Endothelial cell of umbilical vein (primary cell): Measurements from ENCODE around the gene SHOC2. TPM values are rescaled to one million over a fixed set of nuclear protein-coding genes. Genes with fewer than 3 reads are reported as not detected.
"Not testable (repeated sequence)": the region's sequence is repeated elsewhere in the genome, so short reads cannot be mapped to it uniquely, and the experiment has no call there.

Experiments used
- BruUV-seq: library from RNA; stranded (reverse); fragments of 400-500 nt; replicated peaks from 2 replicates; lab custom pipeline; 2021; lab: Mats Ljungman, UMichigan
- CTCF ChIA-PET: fragments of 300-600, 350-600 bp; sonication (Branson Sonifier 250); formaldehyde crosslinking; loops from one replicate; lab custom pipeline; 2021; ENCODE audit warnings: antibody characterized with exemption, inconsistent platforms; lab: Charles Lee
- POLR2A ChIA-PET: fragments of 300-600, 350-600 bp; sonication (Branson Sonifier 250); formaldehyde crosslinking; loops from one replicate; lab custom pipeline; 2021; ENCODE audit warnings: antibody characterized with exemption, inconsistent platforms; lab: Charles Lee
- DNase-seq: peaks from one replicate; pipeline ENCODE4 v3.0.0-alpha.2; 2011; ENCODE audit warnings: low read depth, low spot score
- FAIRE-seq: peaks from 2 replicates; lab custom pipeline; 2011; peaks lifted over from hg19 to GRCh38; lab: Jason Lieb, UNC
- H2AFZ ChIP-seq: 2 replicates; pipeline ENCODE4 v1.6.0; 2012; ENCODE audit warnings: low read depth, low read length, control low read depth, inconsistent platforms
- H3K27ac ChIP-seq: 2 replicates; pipeline ENCODE4 v1.5.1; 2011; ENCODE audit warnings: low read depth, mild to moderate bottlenecking, control low read depth, low read length, moderate library complexity; ENCODE audit not compliant: insufficient read depth
- H3K27me3 ChIP-seq, 2 experiments: 2 replicates each; pipeline versions ENCODE4 v1.6.0 to v1.6.1; 2011; ENCODE audit warnings: low read length in 2 of 2, mixed read lengths in 1 of 2; ENCODE audit not compliant: control insufficient read depth in 2 of 2, insufficient read depth in 2 of 2
- H3K36me3 ChIP-seq, 2 experiments: 2 replicates in 1 of 2; 3 replicates in 1 of 2; pipeline ENCODE4 v1.5.1; 2011; ENCODE audit warnings: low read length in 2 of 2, mild to moderate bottlenecking in 1 of 2, moderate library complexity in 1 of 2; ENCODE audit not compliant: control insufficient read depth in 2 of 2, insufficient read depth in 2 of 2; ENCODE audit errors: extremely low read depth in 1 of 2
- H3K4me1 ChIP-seq: 3 replicates; pipeline ENCODE4 v1.5.1; 2011; ENCODE audit warnings: mild to moderate bottlenecking, low read length; ENCODE audit not compliant: control insufficient read depth, insufficient read depth; ENCODE audit errors: extremely low read depth
- H3K4me2 ChIP-seq: 2 replicates; pipeline ENCODE4 v1.6.1; 2011; ENCODE audit warnings: low read length, control low read depth, mixed read lengths; ENCODE audit not compliant: insufficient read depth
- H3K4me3 ChIP-seq, 3 experiments: fragments of 200-600 bp in 1 of 3; sonication (generic), shearing (Covaris generic) in 1 of 3; replicated peaks in 1 of 3; 2 replicates each; pipeline ENCODE4 v1.5.1; 2011 to 2016; ENCODE audit warnings: control low read depth in 3 of 3, low read length in 3 of 3, mild to moderate bottlenecking in 2 of 3, inconsistent platforms in 1 of 3, low read depth in 1 of 3, moderate library complexity in 1 of 3; ENCODE audit not compliant: insufficient read depth in 1 of 3
- H3K79me2 ChIP-seq: 2 replicates; pipeline ENCODE4 v1.6.0; 2012; ENCODE audit warnings: low read length, inconsistent platforms; ENCODE audit not compliant: control insufficient read depth, insufficient read depth
- H3K9ac ChIP-seq: replicated peaks from 2 replicates; pipeline ENCODE3; 2011; ENCODE audit warnings: low read length, control low read depth; ENCODE audit not compliant: insufficient read depth; ENCODE audit errors: extremely low read depth
- H3K9me1 ChIP-seq: replicated peaks from 3 replicates; pipeline ENCODE4 v1.6.0; 2011; ENCODE audit warnings: mild to moderate bottlenecking, low read length; ENCODE audit not compliant: control insufficient read depth, insufficient read depth; ENCODE audit errors: extremely low read depth
- H3K9me3 ChIP-seq: replicated peaks from 2 replicates; pipeline ENCODE4 v1.5.1; 2012; ENCODE audit warnings: low read length, inconsistent platforms; ENCODE audit not compliant: control insufficient read depth, insufficient read depth
- H4K20me1 ChIP-seq: replicated peaks from 2 replicates; pipeline ENCODE3; 2011; ENCODE audit warnings: mild to moderate bottlenecking, low read length; ENCODE audit not compliant: control insufficient read depth, insufficient read depth; ENCODE audit errors: extremely low read depth
- CTCF ChIP-seq, 2 donors: IDR thresholded peaks; 1 replicate in 1 of 2; 2 replicates in 1 of 2; pipeline ENCODE4 v1.5.1; 2011; ENCODE audit warnings: low read length in 2 of 2, mild to moderate bottlenecking in 2 of 2, moderate library complexity in 2 of 2, control low read depth in 1 of 2, inconsistent platforms in 1 of 2, low read depth in 1 of 2; ENCODE audit not compliant: insufficient read depth in 1 of 2; ENCODE audit errors: extremely low read depth in 1 of 2
- EZH2 ChIP-seq: IDR thresholded peaks from 2 replicates; pipeline ENCODE4 v1.6.1; 2012; ENCODE audit warnings: borderline replicate concordance, low read depth, mild to moderate bottlenecking, moderate library complexity, low read length, inconsistent platforms; ENCODE audit not compliant: severe bottlenecking
- FOS ChIP-seq: IDR thresholded peaks from 2 replicates; pipeline ENCODE4 v1.6.1; 2011; ENCODE audit warnings: mild to moderate bottlenecking, low read length, moderate library complexity, borderline replicate concordance; ENCODE audit not compliant: insufficient read depth
- GATA2 ChIP-seq: IDR thresholded peaks from 2 replicates; pipeline ENCODE4 v1.7.0; 2011; ENCODE audit warnings: low read depth, mild to moderate bottlenecking, moderate library complexity, mixed read lengths, low read length; ENCODE audit not compliant: insufficient read length, insufficient read depth
- JUN ChIP-seq: IDR thresholded peaks from 2 replicates; pipeline ENCODE4 v1.6.1; 2011; ENCODE audit warnings: borderline replicate concordance, low read depth; ENCODE audit not compliant: insufficient read length, insufficient read depth
- MAX ChIP-seq: IDR thresholded peaks from 2 replicates; pipeline ENCODE4 v1.6.1; 2011; ENCODE audit not compliant: insufficient read depth, insufficient read length
- MYC ChIP-seq: IDR thresholded peaks from one replicate; pipeline ENCODE4 v1.6.1; 2011; ENCODE audit warnings: mild to moderate bottlenecking, low read depth, low read length
- POLR2A ChIP-seq: IDR thresholded peaks from 2 replicates; pipeline ENCODE4 v1.6.1; 2012; ENCODE audit warnings: low read depth, mild to moderate bottlenecking, control low read depth, low read length
- POLR2AphosphoS5 ChIP-seq: IDR thresholded peaks from 2 replicates; pipeline ENCODE4 v1.6.1; 2012; ENCODE audit warnings: low read depth, mild to moderate bottlenecking, control low read depth, low read length, moderate library complexity; ENCODE audit not compliant: insufficient read depth
- dilution Hi-C: fragments of 300-500 bp; cut with MboI; formaldehyde crosslinking; loops from one replicate; pipeline ENCODE4 v1.15.0; 2019; ENCODE audit warnings: low sequenced_read_pairs; ENCODE audit not compliant: extremely low pct_ligation_motif_present
- intact Hi-C: fragments of 100-400 bp; cut with micrococcal nuclease; formaldehyde crosslinking; loops from one replicate; pipeline ENCODE4 v1.10.0; 2022
- polyA plus RNA-seq, 4 experiments: library from polyadenylated mRNA; depleted of rRNA in 3 of 4; stranded (reverse) in 3 of 4; unstranded in 1 of 4; fragments of >200 nt; gene quantifications; 2 replicates each; pipeline versions ENCODE4 v1.2.1 to v1.2.3, GENCODE V29; 2011 to 2012; ENCODE audit warnings: missing spikeins in 1 of 4
- total RNA-seq: library from RNA; stranded (reverse); gene quantifications from 2 replicates; pipeline ENCODE4 v1.2.3, GENCODE V29; 2021

Gene SHOC2
- total and polyA plus RNA-seq, 2 donors (not counting 3 experiments of a cell fraction or from before 2014, with no cell fraction given) = 13.0 to 37.1 TPM

GRCh38 chr10:110915035-110915434, 4.4 kb upstream of the SHOC2 start:
- Histone ChIP-seq H4K20me1 (no peaks in the 10 kb centered on the region), H3K9me3 (no peaks in the 10 kb centered on the region), H3K4me1 (peaks cover 6% of the 10 kb centered on the region), H3K9me1 (no peaks in the 10 kb centered on the region), H3K4me3 (no peak overlapping the region), H3K27ac (no peak overlapping the region), H2AFZ (no peak overlapping the region), H3K4me2 (no peak overlapping the region), H3K79me2 (peaks cover 2% of the 10 kb centered on the region), H3K9ac (no peak overlapping the region), H3K36me3 (no peaks in the 10 kb centered on the region), H3K27me3 (no peaks in the 10 kb centered on the region)
- ChIA-PET POLR2A (no interaction called here), CTCF (interaction anchor here (1.5 kb wide), 1 partner anchor 21 kb away, joined by 3 read pairs; no protein-coding TSS in a partner anchor)
- dilution Hi-C loops (no loop called here), intact Hi-C loops (loop anchor here (5.0 kb wide), 2 partner anchors 413 to 518 kb away; no protein-coding TSS in a partner anchor)
- TF ChIP-seq JUN (no peak), MAX (no peak), MYC (no peak), POLR2A (no peak), POLR2AphosphoS5 (no peak), CTCF (IDR thresholded peaks at IDR 0.05; ENCODE audit: extremely low read depth in 1 of 2, insufficient read depth in 1 of 2, low read depth in 1 of 2, low read length in 2 of 2) (no peak), FOS (no peak), GATA2 (no peak), EZH2 (no peak)
- FAIRE-seq (no peak), DNase-seq (no peak)
- no TSS peak for BruUV-seq

GRCh38 chr10:110915600-110915999, 3.8 kb upstream of the SHOC2 start:
- dilution Hi-C loops, H3K27ac ChIP-seq, H3K4me3 ChIP-seq, H3K4me1 ChIP-seq, H3K9me3 ChIP-seq, H3K27me3 ChIP-seq, DNase-seq, H2AFZ ChIP-seq, BruUV-seq, H3K79me2 ChIP-seq, POLR2A ChIA-PET, H3K36me3 ChIP-seq, H3K9ac ChIP-seq, H3K4me2 ChIP-seq, H3K9me1 ChIP-seq, FAIRE-seq, H4K20me1 ChIP-seq: not testable (repeated sequence)
- CTCF ChIA-PET = interaction anchor here (1.5 kb wide), 1 partner anchor 22 kb away, joined by 3 read pairs; no protein-coding TSS in a partner anchor
- intact Hi-C loops = loop anchor here (5.0 kb wide), 2 partner anchors 413 to 518 kb away; no protein-coding TSS in a partner anchor
